Esophagus squamous epithelium (tissue), 4 donors: ENCODE data around the gene KLK11.
"Not testable (repeated sequence)": the region's sequence is repeated elsewhere in the genome, so short reads cannot be mapped to it uniquely, and the experiment has no call there.

Experiments
- CTCF ChIP-seq, 6 experiments: fragments of 450-650 bp in 4 of 6; fragments of 200-600 bp in 2 of 6; sonication (generic) in 2 of 6; IDR thresholded peaks; one replicate each; pipeline ENCODE4 v1.5.1; 2016 to 2019; ENCODE audit warnings: antibody characterized with exemption in 6 of 6, mild to moderate bottlenecking in 4 of 6, moderate library complexity in 4 of 6
- POLR2A ChIP-seq, 4 donors: fragments of 450-650 bp; IDR thresholded peaks; one replicate each; pipeline ENCODE4 v1.6.1; 2017; ENCODE audit warnings: antibody characterized with exemption in 4 of 4, mild to moderate bottlenecking in 4 of 4, moderate library complexity in 3 of 4

GRCh38 chr19:50984416-50984815, 42.0 kb downstream of the KLK11 start:
- not testable (repeated sequence) for TF ChIP-seq CTCF, POLR2A (IDR thresholded peaks at IDR 0.05)
